Measurements from ENCODE around the gene UNC119. TPM values are rescaled to one million over a fixed set of nuclear protein-coding genes. Genes with fewer than 3 reads are reported as not detected.

Gene UNC119
- total and polyA plus RNA-seq, 2 of the 13 experiments (the other 11 are each of a cell fraction or from before 2014, with no cell fraction given) = 10.4 to 63.1 TPM

- CTCF ChIA-PET (ENCODE audit: low intra/inter-chr PET ratio, low total read pairs) = no interaction called here
- POLR2A ChIA-PET = no interaction called here
- Histone ChIP-seq H3K9me3 (ENCODE audit: low read length) (no peaks in the 10 kb centered on the region), H3K27me3 (ENCODE audit: control insufficient read depth in 1 of 2, insufficient read depth in 2 of 2, low read length in 2 of 2) (peaks cover 9 to 66% of the 10 kb centered on the region in 2 experiments), H2AFZ (ENCODE audit: low read length) (no peak within 1 kb of the TSS), H3K4me3 (replicated peaks in 1 of 3; ENCODE audit: insufficient read depth in 1 of 3, low read depth in 2 of 3, low read length in 3 of 3) (no peak within 1 kb of the TSS), H3K27ac (ENCODE audit: extremely low read length, insufficient read depth, low read length) (no peak within 1 kb of the TSS), H3K4me2 (ENCODE audit: low read depth, low read length) (no peak within 1 kb of the TSS), H3K4me1 (ENCODE audit: insufficient read depth, low read length) (no peaks in the 10 kb centered on the region), H3K36me3 (replicated peaks in 1 of 2; ENCODE audit: control insufficient read depth in 1 of 2, insufficient read depth in 2 of 2, low read length in 2 of 2) (no peaks in the 10 kb centered on the region), H3K79me2 (ENCODE audit: insufficient read depth, low read length) (no peaks in the 10 kb centered on the region), H4K20me1 (ENCODE audit: insufficient read depth, low read length) (no peaks in the 10 kb centered on the region), H3K9ac (ENCODE audit: insufficient read depth, low read depth, low read length) (no peak within 1 kb of the TSS)
- FAIRE-seq (no peak), ATAC-seq (no peak), DNase-seq (ENCODE audit: low spot score) (no peak)
- in situ Hi-C loops (cut with HindIII; ENCODE audit: extremely low pct_ligation_motif_present, low pct_unique_long_range_greater_than_20kb) = no loop called here
- no TSS peak for BruUV-seq (replicated peaks)
- WGBS (ENCODE audit: low lambda C conversion rate) = 32% methylated on average over 8 of the region's 28 CpGs
- intact Hi-C loops (cut with micrococcal nuclease; ENCODE audit: unreplicated experiment) = no loop called here
- TF ChIP-seq ZSCAN25 (CRISPR knock-in tag; IDR thresholded peaks at IDR 0.05) = no peak
- TF ChIP-seq TFDP1 (CRISPR knock-in tag; IDR thresholded peaks at IDR 0.05; ENCODE audit: borderline replicate concordance) = no peak
- no peak for TF ChIP-seq MIER2 (CRISPR knock-in tag; IDR thresholded peaks at IDR 0.05)
- TF ChIP-seq POLR2A (IDR thresholded peaks at IDR 0.05; ENCODE audit: insufficient read depth in 1 of 2, low read depth in 2 of 2, low read length in 2 of 2) = no peak
- TF ChIP-seq KAT8 (CRISPR knock-in tag; IDR thresholded peaks at IDR 0.05) = no peak
- TF ChIP-seq GABPB1 (CRISPR knock-in tag; IDR thresholded peaks at IDR 0.05) = no peak
- TF ChIP-seq SNAI1 (CRISPR knock-in tag; IDR thresholded peaks at IDR 0.05; ENCODE audit: borderline replicate concordance) = no peak
- TF ChIP-seq ATRX (CRISPR knock-in tag; IDR thresholded peaks at IDR 0.05; ENCODE audit: borderline replicate concordance) = no peak
- no peak for TF ChIP-seq HMG20B (CRISPR knock-in tag; conservative IDR thresholded peaks at IDR 0.05)
- no peak for TF ChIP-seq TARDBP (CRISPR knock-in tag; IDR thresholded peaks at IDR 0.05)
- no peak for TF ChIP-seq SOX5 (CRISPR knock-in tag; IDR thresholded peaks at IDR 0.05; ENCODE audit: borderline replicate concordance)
- TF ChIP-seq ZFP36L2 (CRISPR knock-in tag; IDR thresholded peaks at IDR 0.05) = no peak
- no peak for TF ChIP-seq CTCF (CRISPR knock-in tag; IDR thresholded peaks at IDR 0.05)
- no peak for TF ChIP-seq ZNF30 (CRISPR knock-in tag; IDR thresholded peaks at IDR 0.05)
- no peak for TF ChIP-seq ZNF629 (CRISPR knock-in tag; conservative IDR thresholded peaks at IDR 0.05)
- TF ChIP-seq MAFK (conservative IDR thresholded peaks at IDR 0.05 in 1 of 2, IDR thresholded peaks at IDR 0.05 in 1 of 2; ENCODE audit: low read length in 2 of 2) = no peak
- no peak for TF ChIP-seq ATF5 (CRISPR knock-in tag; IDR thresholded peaks at IDR 0.05; ENCODE audit: low read depth)
- no peak for TF ChIP-seq NFKB2 (CRISPR knock-in tag; IDR thresholded peaks at IDR 0.05; ENCODE audit: borderline replicate concordance)
- TF ChIP-seq ZNF704 (CRISPR knock-in tag; IDR thresholded peaks at IDR 0.05; ENCODE audit: borderline replicate concordance) = no peak
These were observed 46.3 kb downstream of the UNC119 start, which contains the start of gene FOXN1 for GRCh38 chr17:28505986-28506665. Gene FOXN1, plus strand, starts transcription at chr17:28506348. Its CDS starts 17,622 bp downstream, at chr17:28523970.
